ENCODE data around the gene SKIDA1. TPM values are rescaled to one million over a fixed set of nuclear protein-coding genes. Genes with fewer than 3 reads are reported as not detected.
"Not testable (repeated sequence)": the region's sequence is repeated elsewhere in the genome, so short reads cannot be mapped to it uniquely, and the experiment has no call there.

SKIDA1 gene
- 0.17 TPM for polyA plus RNA-seq (2012; ENCODE audit: missing spikeins)

DNA sequence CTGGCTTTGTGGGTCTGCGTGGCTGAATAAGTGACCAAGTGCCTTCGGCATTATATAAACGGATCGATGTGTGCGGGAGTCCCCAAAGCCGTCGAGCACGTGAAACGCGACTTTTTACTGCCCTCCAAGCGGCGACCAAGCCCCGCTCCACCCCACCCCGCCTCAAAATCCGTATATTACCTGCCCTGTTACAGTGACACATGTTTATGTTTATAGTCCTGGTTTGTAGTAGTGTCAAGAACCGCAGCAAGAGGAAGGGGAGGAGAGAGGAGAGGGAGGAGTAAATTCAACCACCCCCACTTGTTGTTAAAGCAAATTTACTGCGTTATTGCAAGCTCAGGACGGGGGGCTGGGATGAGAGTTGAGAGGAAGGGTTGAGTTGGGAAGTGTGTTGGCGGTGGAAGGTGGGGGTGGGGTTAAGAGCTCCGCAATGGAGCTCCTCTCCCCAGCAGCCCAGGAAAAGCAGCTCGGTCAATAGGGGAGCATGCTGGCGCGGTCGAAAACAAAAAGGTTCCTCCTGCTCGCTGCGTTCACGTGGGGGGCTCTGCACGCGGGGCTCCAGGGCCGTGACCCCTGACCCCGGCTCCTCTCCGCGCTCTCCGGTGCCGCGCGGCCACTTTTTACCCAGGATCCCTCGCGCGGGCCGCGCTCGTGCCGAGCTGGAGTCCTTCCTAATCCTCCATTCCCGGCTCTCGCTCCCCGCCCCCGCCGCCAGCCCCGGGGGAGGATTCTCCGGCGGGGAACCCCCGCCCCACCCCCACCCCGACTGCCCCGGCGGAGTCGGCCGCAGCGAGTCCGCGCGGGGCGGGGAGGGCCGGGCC is at the start of gene SKIDA1:
Gene SKIDA1, minus strand, starts transcription at position 316 of the 821 bp plus-strand sequence. CDS start 7,860 bp downstream, outside the sequence.
- FAIRE-seq (no peak), DNase-seq (ENCODE audit: insufficient read length) (no peak)
- no peak for TF ChIP-seq POLR2AphosphoS5 (IDR thresholded peaks at IDR 0.05; ENCODE audit: low read depth, low read length)
- no peak; the same call in 1 of the 2 replicates for TF ChIP-seq TAF1 (IDR thresholded peaks at IDR 0.05; ENCODE audit: borderline replicate concordance, low read depth, low read length)
- no peak; the same call in 1 of the 2 replicates for TF ChIP-seq POLR2A (IDR thresholded peaks at IDR 0.05; ENCODE audit: low read depth, low read length)

DNA sequence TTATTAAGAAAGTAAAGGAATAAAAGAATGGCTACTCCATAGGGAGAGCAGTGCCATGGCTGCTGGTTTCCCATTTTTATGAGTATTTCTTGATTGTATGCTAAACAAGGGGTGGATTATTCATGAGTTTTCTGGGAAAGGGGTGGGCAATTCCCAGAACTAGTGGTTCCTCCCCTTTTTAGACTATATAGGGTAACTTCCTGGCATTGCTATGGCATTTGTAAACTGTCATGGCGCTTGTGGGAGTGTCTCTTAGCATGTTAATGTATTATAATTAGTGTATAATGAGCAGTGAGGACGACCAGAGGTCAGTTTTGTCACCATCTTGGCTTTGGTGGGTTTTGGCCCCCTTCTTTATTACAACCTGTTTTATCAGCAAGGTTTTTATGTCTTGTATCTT is 49.0 kb upstream of the SKIDA1 start:
- FAIRE-seq; DNase-seq (ENCODE audit: insufficient read length): not testable (repeated sequence)

DNA sequence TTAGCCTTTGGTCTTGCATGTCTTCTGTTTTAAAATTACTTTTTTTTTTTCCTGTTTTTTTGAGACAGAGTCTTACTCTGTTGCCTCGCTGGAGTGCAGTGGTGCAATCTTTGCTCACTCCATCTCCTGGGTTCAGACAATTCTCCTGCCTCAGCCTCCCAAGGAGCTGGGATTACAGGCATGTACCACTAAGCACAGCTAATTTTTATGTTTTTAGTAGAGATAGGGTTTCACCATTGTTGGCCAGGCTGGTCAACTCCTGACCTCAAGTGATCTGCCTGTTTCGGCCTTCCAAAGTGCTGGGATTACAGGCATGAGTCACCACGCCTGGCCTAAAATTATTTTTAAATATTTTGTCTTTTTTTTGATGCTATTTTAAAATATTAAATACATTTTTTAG is 47.1 kb upstream of the SKIDA1 start:
- DNase-seq (ENCODE audit: insufficient read length) = no peak
- no peak for TF ChIP-seq TAF1 (IDR thresholded peaks at IDR 0.05; ENCODE audit: borderline replicate concordance, low read depth, low read length)
- TF ChIP-seq POLR2AphosphoS5 (IDR thresholded peaks at IDR 0.05; ENCODE audit: low read depth, low read length) = no peak
- TF ChIP-seq POLR2A (IDR thresholded peaks at IDR 0.05; ENCODE audit: low read depth, low read length) = no peak
- FAIRE-seq = no peak

DNA sequence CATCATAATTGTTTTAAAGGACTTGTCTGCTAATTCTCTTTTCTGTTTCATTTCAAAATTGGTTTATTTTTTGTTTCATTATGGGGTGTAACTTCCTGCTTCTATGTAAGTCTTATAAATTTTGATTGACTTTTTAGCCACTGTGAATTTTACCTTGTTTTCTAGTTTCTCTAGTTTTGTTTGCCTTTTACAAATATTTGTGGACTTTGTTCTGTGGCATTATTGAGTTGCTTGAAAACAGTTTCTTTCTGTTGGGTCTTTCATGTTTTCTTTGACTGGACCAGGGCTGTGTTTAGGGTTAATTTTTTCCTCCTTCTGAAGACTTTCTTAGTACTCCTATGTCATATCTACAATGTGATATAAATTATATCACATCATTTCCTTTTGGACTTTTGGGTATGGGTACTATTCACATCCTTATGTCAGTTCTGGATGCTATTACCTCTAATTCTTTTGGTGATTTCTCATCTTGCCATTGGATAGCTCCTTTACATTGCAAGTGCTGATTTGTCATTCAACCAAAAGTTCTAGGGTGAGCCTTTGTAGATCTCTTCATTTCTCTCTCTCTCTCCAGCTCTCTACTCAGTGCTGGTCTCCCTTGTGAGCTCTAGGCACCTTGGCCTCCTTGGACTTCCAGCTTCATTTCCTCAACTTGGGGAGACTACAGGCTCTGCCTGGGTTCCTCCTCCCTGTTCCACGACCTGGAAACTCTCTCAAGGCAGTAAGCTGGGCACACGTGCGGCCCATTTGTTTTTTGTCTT is 45.5 kb upstream of the SKIDA1 start:
- TF ChIP-seq POLR2AphosphoS5 (IDR thresholded peaks at IDR 0.05; ENCODE audit: low read depth, low read length) = no peak
- TF ChIP-seq POLR2A (IDR thresholded peaks at IDR 0.05; ENCODE audit: low read depth, low read length) = no peak
- no peak for TF ChIP-seq TAF1 (IDR thresholded peaks at IDR 0.05; ENCODE audit: borderline replicate concordance, low read depth, low read length)
- FAIRE-seq (no peak), DNase-seq (ENCODE audit: insufficient read length) (no peak)

DNA sequence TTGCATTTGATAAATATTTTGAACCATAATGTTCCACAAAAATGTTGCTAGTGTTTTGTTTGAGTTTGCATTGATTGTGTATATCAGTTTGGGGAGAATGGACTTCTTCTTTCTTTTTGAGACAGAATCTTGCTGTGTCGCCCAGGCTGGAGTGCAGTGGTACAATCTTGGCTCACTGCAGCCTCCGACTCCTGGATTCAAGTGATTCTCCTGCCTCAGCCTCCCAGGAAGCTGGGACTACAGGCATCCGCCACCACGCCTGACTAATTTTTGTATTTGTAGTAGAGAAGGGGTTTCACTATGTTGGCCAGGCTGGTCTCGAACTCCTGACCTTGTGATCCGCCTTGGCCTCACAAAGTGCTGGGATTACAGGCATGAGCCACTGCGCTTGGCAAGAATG is 33.5 kb upstream of the SKIDA1 start:
- DNase-seq (ENCODE audit: insufficient read length); FAIRE-seq: not testable (repeated sequence)

DNA sequence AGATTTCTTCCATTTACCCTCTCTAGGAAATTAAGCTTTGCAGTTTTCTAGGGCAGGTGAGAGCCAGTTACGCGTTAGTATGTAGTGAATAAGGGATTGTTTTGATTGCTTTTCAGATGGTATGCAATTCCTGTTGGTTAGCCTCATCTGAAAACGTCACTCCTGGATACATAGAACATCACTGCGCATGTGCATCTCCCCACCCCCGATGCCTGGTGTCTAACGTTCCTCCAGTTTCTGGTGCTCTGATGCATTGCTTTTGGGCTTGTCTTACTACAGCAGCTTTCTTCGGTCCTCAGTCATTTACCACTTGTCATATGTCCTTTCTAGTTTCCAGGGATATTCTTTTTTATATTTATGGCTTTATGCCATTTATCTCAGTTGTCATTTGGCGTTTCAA is 31.0 kb upstream of the SKIDA1 start:
- TF ChIP-seq POLR2A (IDR thresholded peaks at IDR 0.05; ENCODE audit: low read depth, low read length) (no peak), POLR2AphosphoS5 (IDR thresholded peaks at IDR 0.05; ENCODE audit: low read depth, low read length) (no peak), TAF1 (IDR thresholded peaks at IDR 0.05; ENCODE audit: borderline replicate concordance, low read depth, low read length) (no peak)
- no peak for FAIRE-seq

DNA sequence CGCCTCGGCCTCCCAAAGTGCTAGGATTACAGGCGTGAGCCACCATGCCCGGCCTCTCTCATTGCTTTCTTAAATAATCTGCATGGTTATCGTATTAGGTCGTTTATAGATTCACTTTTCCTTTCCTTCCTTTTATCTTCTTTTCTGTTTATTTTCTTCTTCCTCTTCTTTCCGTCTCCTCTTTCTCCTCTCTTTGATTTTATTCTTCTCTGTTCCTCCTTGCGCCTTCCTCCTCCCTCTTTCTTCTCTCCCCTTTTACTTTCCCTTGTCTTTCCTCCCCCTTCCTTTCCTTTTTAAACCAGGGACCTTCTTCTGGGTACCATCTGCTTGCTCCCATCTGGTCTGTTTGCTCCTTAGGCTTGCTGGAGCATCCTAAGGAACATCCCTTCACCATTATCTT is 27.2 kb upstream of the SKIDA1 start:
- TF ChIP-seq POLR2AphosphoS5 (IDR thresholded peaks at IDR 0.05; ENCODE audit: low read depth, low read length) (no peak), POLR2A (IDR thresholded peaks at IDR 0.05; ENCODE audit: low read depth, low read length) (no peak), TAF1 (IDR thresholded peaks at IDR 0.05; ENCODE audit: borderline replicate concordance, low read depth, low read length) (no peak)

More for the DNA sequence above, 31.0 kb upstream of the SKIDA1 start:
- no peak for DNase-seq (ENCODE audit: insufficient read length)

DNA sequence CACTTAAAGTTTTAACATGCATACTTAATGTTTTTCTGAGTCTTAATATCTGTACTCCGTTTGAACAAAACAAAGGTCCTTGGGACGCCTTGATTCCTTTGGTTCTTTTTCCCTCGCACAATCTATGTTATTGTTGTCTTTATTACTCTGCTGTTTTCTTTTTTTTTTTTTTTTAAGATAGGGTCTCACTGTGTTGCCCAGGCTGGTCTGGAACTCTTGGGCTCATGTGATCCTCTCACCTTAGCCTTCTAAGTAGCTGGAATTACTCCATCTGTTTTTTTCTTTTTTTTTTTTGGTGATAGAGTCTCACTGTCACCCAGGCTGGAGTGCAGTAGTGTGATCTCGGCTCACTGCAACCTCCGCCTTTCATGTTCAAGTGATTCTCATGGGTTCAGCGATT is 21.8 kb upstream of the SKIDA1 start:
- DNase-seq (ENCODE audit: insufficient read length) = no peak
- no peak for TF ChIP-seq TAF1 (IDR thresholded peaks at IDR 0.05; ENCODE audit: borderline replicate concordance, low read depth, low read length)
- no peak for TF ChIP-seq POLR2AphosphoS5 (IDR thresholded peaks at IDR 0.05; ENCODE audit: low read depth, low read length)
- TF ChIP-seq POLR2A (IDR thresholded peaks at IDR 0.05; ENCODE audit: low read depth, low read length) = no peak
- no peak for FAIRE-seq

More for the DNA sequence above, 27.2 kb upstream of the SKIDA1 start:
- FAIRE-seq (no peak), DNase-seq (ENCODE audit: insufficient read length) (no peak)

DNA sequence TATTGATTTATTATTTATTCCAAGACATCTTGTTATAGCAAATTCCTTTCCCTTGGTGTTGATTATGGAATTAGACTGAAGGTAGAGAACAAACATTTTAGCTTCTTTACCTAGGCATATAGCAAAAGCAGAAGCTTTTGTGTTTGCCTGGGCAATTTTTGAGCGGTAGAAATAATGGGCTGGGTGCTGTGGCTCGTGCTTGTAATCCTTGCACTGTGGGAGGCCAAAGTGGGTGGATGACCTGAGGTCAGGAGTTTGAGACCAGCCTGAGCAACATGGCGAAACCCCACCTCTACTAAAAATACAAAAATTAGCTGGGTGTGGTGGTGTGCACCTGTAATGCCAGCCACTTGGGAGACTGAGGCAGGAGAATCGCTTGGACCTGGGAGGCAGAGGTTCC is 15.2 kb upstream of the SKIDA1 start:
- not testable (repeated sequence) for FAIRE-seq; DNase-seq (ENCODE audit: insufficient read length)

DNA sequence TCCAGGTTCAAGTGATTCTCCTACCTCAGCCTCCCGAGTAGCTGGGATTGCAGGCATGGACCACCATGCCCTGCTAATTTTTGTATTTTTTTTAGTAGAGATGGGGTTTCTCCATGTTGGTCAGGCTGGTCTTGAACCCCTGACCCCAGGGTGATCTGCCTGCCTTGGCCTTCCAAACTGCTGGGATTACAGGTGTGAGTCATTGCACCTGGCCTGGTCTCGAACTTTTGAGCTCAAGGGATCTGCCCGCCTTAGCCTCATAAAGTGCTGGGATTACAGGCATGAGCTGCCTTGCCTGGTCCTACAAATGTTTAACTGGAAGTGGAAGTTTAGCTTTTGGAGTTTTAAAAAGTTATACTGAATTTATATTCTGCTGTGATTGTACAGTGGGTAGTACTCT is 11.4 kb upstream of the SKIDA1 start:
- FAIRE-seq (no peak), DNase-seq (ENCODE audit: insufficient read length) (no peak)
- TF ChIP-seq POLR2AphosphoS5 (IDR thresholded peaks at IDR 0.05; ENCODE audit: low read depth, low read length) = no peak
- no peak for TF ChIP-seq TAF1 (IDR thresholded peaks at IDR 0.05; ENCODE audit: borderline replicate concordance, low read depth, low read length)
- no peak for TF ChIP-seq POLR2A (IDR thresholded peaks at IDR 0.05; ENCODE audit: low read depth, low read length)

DNA sequence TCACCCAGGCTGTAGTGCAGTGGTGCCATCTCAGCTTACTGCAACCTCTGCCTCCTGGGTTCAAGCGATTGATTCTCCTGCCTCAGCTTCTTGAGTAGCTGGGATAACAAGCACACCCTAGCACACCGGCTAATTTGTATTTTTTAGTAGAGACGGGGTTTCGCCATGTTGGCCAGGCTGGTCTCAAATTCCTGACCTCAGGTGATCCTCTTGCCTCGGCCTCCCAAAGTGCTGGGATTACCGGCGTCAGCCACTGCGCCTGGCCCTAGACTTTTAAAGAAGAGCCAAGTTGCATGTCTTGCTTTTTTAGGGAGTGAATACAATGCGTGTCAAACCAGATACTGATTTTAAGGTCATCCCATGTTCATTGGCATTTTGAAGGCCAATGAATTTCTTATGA is 10.5 kb upstream of the SKIDA1 start:
- FAIRE-seq; DNase-seq (ENCODE audit: insufficient read length): not testable (repeated sequence)

DNA sequence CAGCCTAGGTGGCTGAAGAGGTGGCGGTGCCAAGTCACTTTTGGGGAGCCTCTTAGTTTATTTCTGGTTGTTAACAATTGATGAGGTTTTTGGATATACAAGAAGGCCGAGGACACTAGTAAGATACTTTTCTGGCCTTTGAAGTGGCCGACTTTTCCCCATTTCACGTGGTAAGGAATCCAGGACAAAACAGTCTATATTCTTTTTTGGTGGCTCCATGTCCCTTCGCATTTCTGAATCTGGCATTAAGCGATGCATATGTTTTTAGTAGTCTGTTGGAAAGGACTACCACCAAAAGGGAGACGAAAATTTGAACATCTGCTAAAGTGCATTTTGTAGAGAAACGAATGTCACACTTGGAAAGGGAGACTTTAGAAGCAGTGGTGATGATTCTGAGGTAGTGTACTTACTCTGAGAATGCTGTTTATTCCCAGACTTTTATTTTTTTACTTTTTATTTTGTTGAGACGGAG is 10.0 kb upstream of the SKIDA1 start:
- FAIRE-seq (no peak), DNase-seq (ENCODE audit: insufficient read length) (no peak)
- no peak for TF ChIP-seq TAF1 (IDR thresholded peaks at IDR 0.05; ENCODE audit: borderline replicate concordance, low read depth, low read length)
- TF ChIP-seq POLR2A (IDR thresholded peaks at IDR 0.05; ENCODE audit: low read depth, low read length) = no peak
- TF ChIP-seq POLR2AphosphoS5 (IDR thresholded peaks at IDR 0.05; ENCODE audit: low read depth, low read length) = no peak
